Activated CD4-positive, alpha-beta T cell treated with anti-CD3 and anti-CD28 coated beads, Interleukin-2, amount 10 ng/mL, durations not matched to agents 24 days and 14 days (primary cell): ENCODE measurements around the gene PLCB1. TPM values are rescaled to one million over a fixed set of nuclear protein-coding genes. Genes with fewer than 3 reads are reported as not detected.

Experiments
- DNase-seq: peaks from one replicate; pipeline ENCODE4 v3.0.0; 2022
- H3K27ac Mint-ChIP-seq: one replicate; pipeline ENCODE4 v1.8.0; 2022; ENCODE audit warnings: mild to moderate bottlenecking, mixed read lengths
- H3K27me3 Mint-ChIP-seq: one replicate; pipeline ENCODE4 v1.8.0; 2022; ENCODE audit warnings: mixed read lengths
- H3K36me3 Mint-ChIP-seq: one replicate; pipeline ENCODE4 v1.8.0; 2022; ENCODE audit warnings: low read depth, mild to moderate bottlenecking, mixed read lengths
- H3K4me1 Mint-ChIP-seq: one replicate; pipeline ENCODE4 v1.8.0; 2021; ENCODE audit warnings: mixed read lengths
- H3K4me3 Mint-ChIP-seq: one replicate; pipeline ENCODE4 v1.8.0; 2022; ENCODE audit warnings: mild to moderate bottlenecking, moderate library complexity, mixed read lengths
- H3K9me3 Mint-ChIP-seq: one replicate; pipeline ENCODE4 v1.8.0; 2021; ENCODE audit warnings: mixed read lengths
- intact Hi-C: fragments of 100-400 bp; cut with micrococcal nuclease; formaldehyde crosslinking; loops from one replicate; pipeline ENCODE4 v1.15.1; 2023
- total RNA-seq: library from RNA; stranded (reverse); gene quantifications from 2 replicates; pipeline ENCODE4 v1.2.3, GENCODE V29; 2022

PLCB1 gene
- total RNA-seq, 1 donor from 2014 or later, result 1.2 TPM

- intact Hi-C loops, result no loop called here
- Mint-ChIP-seq H3K36me3 (no peaks in the 10 kb centered on the region), H3K4me1 (no peaks in the 10 kb centered on the region), H3K27me3 (no peaks in the 10 kb centered on the region), H3K9me3 (no peaks in the 10 kb centered on the region), H3K27ac (no peak overlapping the region), H3K4me3 (no peak overlapping the region)
- DNase-seq, result no peak
These were observed 282.7 kb downstream of the PLCB1 start for GRCh38 chr20:8414586-8415274.

- Mint-ChIP-seq H3K27ac (no peak overlapping the region), H3K4me1 (no peaks in the 10 kb centered on the region), H3K27me3 (no peaks in the 10 kb centered on the region), H3K36me3 (no peaks in the 10 kb centered on the region), H3K4me3 (no peak overlapping the region), H3K9me3 (no peaks in the 10 kb centered on the region)
- intact Hi-C loops, result no loop called here
- no peak for DNase-seq
These were observed 289.9 kb downstream of the PLCB1 start for GRCh38 chr20:8421981-8422380.

GRCh38 chr20:8423482-8423881 lies 291.4 kb downstream of the PLCB1 start:
- H3K36me3 Mint-ChIP-seq, result no peaks in the 10 kb centered on the region
- no peak overlapping the region for H3K4me3 Mint-ChIP-seq
- no peak for DNase-seq
- no peak overlapping the region for H3K27ac Mint-ChIP-seq
- intact Hi-C loops, result no loop called here
- no peaks in the 10 kb centered on the region for H3K4me1 Mint-ChIP-seq
- no peaks in the 10 kb centered on the region for H3K9me3 Mint-ChIP-seq
- no peaks in the 10 kb centered on the region for H3K27me3 Mint-ChIP-seq

GRCh38 chr20:8424010-8424409 lies 291.9 kb downstream of the PLCB1 start:
- Mint-ChIP-seq H3K27ac (no peak overlapping the region), H3K4me3 (no peak overlapping the region), H3K4me1 (no peaks in the 10 kb centered on the region), H3K9me3 (no peaks in the 10 kb centered on the region), H3K27me3 (no peaks in the 10 kb centered on the region), H3K36me3 (no peaks in the 10 kb centered on the region)
- intact Hi-C loops, result no loop called here
- DNase-seq, result no peak

- intact Hi-C loops, result no loop called here
- H3K36me3 Mint-ChIP-seq, result no peaks in the 10 kb centered on the region
- no peaks in the 10 kb centered on the region for H3K9me3 Mint-ChIP-seq
- DNase-seq, result no peak
- no peak overlapping the region for H3K27ac Mint-ChIP-seq
- H3K27me3 Mint-ChIP-seq, result no peaks in the 10 kb centered on the region
- H3K4me1 Mint-ChIP-seq, result no peaks in the 10 kb centered on the region
- no peak overlapping the region for H3K4me3 Mint-ChIP-seq
These were observed 292.9 kb downstream of the PLCB1 start for GRCh38 chr20:8425016-8425415.

GRCh38 chr20:8425802-8426201 lies 293.7 kb downstream of the PLCB1 start:
- no peaks in the 10 kb centered on the region for H3K27me3 Mint-ChIP-seq
- no peak overlapping the region for H3K27ac Mint-ChIP-seq
- H3K4me3 Mint-ChIP-seq, result no peak overlapping the region
- H3K36me3 Mint-ChIP-seq, result no peaks in the 10 kb centered on the region
- no peaks in the 10 kb centered on the region for H3K9me3 Mint-ChIP-seq
- no peaks in the 10 kb centered on the region for H3K4me1 Mint-ChIP-seq
- intact Hi-C loops, result no loop called here
- no peak for DNase-seq

- no peak for DNase-seq
- Mint-ChIP-seq H3K9me3 (no peaks in the 10 kb centered on the region), H3K36me3 (no peaks in the 10 kb centered on the region), H3K4me3 (no peak overlapping the region), H3K27me3 (no peaks in the 10 kb centered on the region), H3K27ac (no peak overlapping the region), H3K4me1 (no peaks in the 10 kb centered on the region)
- intact Hi-C loops, result no loop called here
These were observed 295.5 kb downstream of the PLCB1 start for GRCh38 chr20:8427419-8428040.

- Mint-ChIP-seq H3K9me3 (no peaks in the 10 kb centered on the region), H3K27me3 (no peaks in the 10 kb centered on the region), H3K4me3 (no peak overlapping the region), H3K27ac (no peak overlapping the region), H3K36me3 (no peaks in the 10 kb centered on the region), H3K4me1 (no peaks in the 10 kb centered on the region)
- intact Hi-C loops, result no loop called here
- DNase-seq, result no peak
These were observed 296.9 kb downstream of the PLCB1 start for GRCh38 chr20:8428988-8429387.

GRCh38 chr20:8431538-8432434 lies 299.7 kb downstream of the PLCB1 start:
- no peak overlapping the region for H3K4me3 Mint-ChIP-seq
- no peak overlapping the region for H3K27ac Mint-ChIP-seq
- no peaks in the 10 kb centered on the region for H3K4me1 Mint-ChIP-seq
- no peaks in the 10 kb centered on the region for H3K36me3 Mint-ChIP-seq
- H3K27me3 Mint-ChIP-seq, result no peaks in the 10 kb centered on the region
- intact Hi-C loops, result no loop called here
- DNase-seq, result no peak
- H3K9me3 Mint-ChIP-seq, result no peaks in the 10 kb centered on the region

GRCh38 chr20:8432435-8433148 lies 300.5 kb downstream of the PLCB1 start:
- Mint-ChIP-seq H3K27me3 (no peaks in the 10 kb centered on the region), H3K36me3 (no peaks in the 10 kb centered on the region), H3K27ac (no peak overlapping the region), H3K9me3 (no peaks in the 10 kb centered on the region), H3K4me1 (no peaks in the 10 kb centered on the region), H3K4me3 (no peak overlapping the region)
- intact Hi-C loops, result no loop called here
- DNase-seq, result no peak

GRCh38 chr20:8433291-8433690 lies 301.2 kb downstream of the PLCB1 start:
- no peak for DNase-seq
- no peaks in the 10 kb centered on the region for H3K36me3 Mint-ChIP-seq
- no peaks in the 10 kb centered on the region for H3K27me3 Mint-ChIP-seq
- H3K9me3 Mint-ChIP-seq, result no peaks in the 10 kb centered on the region
- no peak overlapping the region for H3K4me3 Mint-ChIP-seq
- H3K4me1 Mint-ChIP-seq, result no peaks in the 10 kb centered on the region
- H3K27ac Mint-ChIP-seq, result no peak overlapping the region
- intact Hi-C loops, result no loop called here

- no peak overlapping the region for H3K4me3 Mint-ChIP-seq
- intact Hi-C loops, result no loop called here
- no peak for DNase-seq
- no peaks in the 10 kb centered on the region for H3K9me3 Mint-ChIP-seq
- H3K27ac Mint-ChIP-seq, result no peak overlapping the region
- H3K27me3 Mint-ChIP-seq, result no peaks in the 10 kb centered on the region
- H3K36me3 Mint-ChIP-seq, result no peaks in the 10 kb centered on the region
- H3K4me1 Mint-ChIP-seq, result no peaks in the 10 kb centered on the region
These were observed 302.3 kb downstream of the PLCB1 start for GRCh38 chr20:8434326-8434876.

- H3K4me1 Mint-ChIP-seq, result no peaks in the 10 kb centered on the region
- DNase-seq, result no peak
- H3K27ac Mint-ChIP-seq, result no peak overlapping the region
- no peaks in the 10 kb centered on the region for H3K27me3 Mint-ChIP-seq
- H3K36me3 Mint-ChIP-seq, result no peaks in the 10 kb centered on the region
- intact Hi-C loops, result no loop called here
- no peaks in the 10 kb centered on the region for H3K9me3 Mint-ChIP-seq
- no peak overlapping the region for H3K4me3 Mint-ChIP-seq
These were observed 303.4 kb downstream of the PLCB1 start for GRCh38 chr20:8435285-8436035.
